Activated T-helper 17 cell treated with anti-CD3 and anti-CD28 coated beads, Interleukin-2, amount 50 U/mL, for 72 hours (primary cell): Measurements from ENCODE around the gene PNKD. TPM values are rescaled to one million over a fixed set of nuclear protein-coding genes. Genes with fewer than 3 reads are reported as not detected.

ENCODE experiments used
- ATAC-seq: fragments of 150-1000 bp; cut with Tn5 transposase; replicated peaks from 2 replicates; pipeline ENCODE4 v1.10.0; 2021; ENCODE audit warnings: mild to moderate bottlenecking, moderate library complexity
- H3K27ac Mint-ChIP-seq: one replicate; pipeline ENCODE4 v1.8.0; 2022; ENCODE audit warnings: mixed read lengths
- H3K27me3 Mint-ChIP-seq: one replicate; pipeline ENCODE4 v1.8.0; 2022; ENCODE audit warnings: mixed read lengths
- H3K36me3 Mint-ChIP-seq: one replicate; pipeline ENCODE4 v1.8.0; 2022; ENCODE audit warnings: low read depth, mild to moderate bottlenecking, mixed read lengths
- H3K4me1 Mint-ChIP-seq: one replicate; pipeline ENCODE4 v1.8.0; 2022; ENCODE audit warnings: mixed read lengths
- H3K4me3 Mint-ChIP-seq: one replicate; pipeline ENCODE4 v1.8.0; 2022; ENCODE audit warnings: mild to moderate bottlenecking, mixed read lengths
- H3K9me3 Mint-ChIP-seq: one replicate; pipeline ENCODE4 v1.8.0; 2022; ENCODE audit warnings: mixed read lengths
- total RNA-seq, 2 donors: library from RNA; stranded (reverse); gene quantifications; one replicate each; pipeline ENCODE4 v1.2.3, GENCODE V29; 2022

The PNKD gene
- total RNA-seq, 2 donors from 2014 or later, result 21.1 to 30.9 TPM

DNA sequence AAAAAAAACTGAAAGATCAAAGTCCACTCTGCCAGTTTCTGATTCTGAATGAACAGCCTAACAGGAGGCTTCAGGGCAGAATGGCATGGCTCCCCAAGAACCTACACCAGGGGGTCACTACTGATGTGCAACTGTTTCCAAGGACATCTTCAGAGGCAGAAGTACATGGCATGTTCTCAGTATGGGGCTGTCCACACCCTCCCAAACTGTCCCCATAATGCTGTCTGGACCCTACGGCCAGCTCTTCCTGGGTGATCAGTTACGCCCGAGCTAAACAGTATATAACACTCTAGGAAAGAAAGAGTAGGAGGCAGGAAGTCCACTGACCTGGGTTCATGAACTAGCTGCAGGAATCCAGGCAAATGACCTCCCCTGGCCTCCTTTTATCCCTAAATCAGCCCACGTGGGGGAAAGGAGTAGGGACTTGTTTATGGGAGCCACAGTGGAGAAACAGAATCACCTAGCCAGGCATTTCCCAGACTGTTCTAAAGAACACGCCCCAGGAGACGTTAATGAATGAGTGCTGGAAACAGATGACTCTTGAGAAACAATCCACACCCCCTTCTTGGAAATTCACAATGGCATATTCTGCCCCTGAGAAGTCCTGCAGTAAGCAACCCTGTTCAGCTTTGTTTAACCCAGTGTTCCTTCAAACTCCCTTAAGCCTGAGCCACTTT is 19.5 kb downstream of the PNKD start:
- Mint-ChIP-seq H3K36me3 (peaks cover 29% of the 10 kb centered on the region), H3K9me3 (no peaks in the 10 kb centered on the region), H3K4me1 (peaks cover 45% of the 10 kb centered on the region), H3K27ac (peak overlapping the region; percentile 92), H3K27me3 (no peaks in the 10 kb centered on the region), H3K4me3 (peak overlapping the region; percentile 87)
- no peak for ATAC-seq

- Mint-ChIP-seq H3K9me3 (no peaks in the 10 kb centered on the region), H3K4me1 (peaks cover 38% of the 10 kb centered on the region), H3K36me3 (peaks cover 22% of the 10 kb centered on the region), H3K27me3 (no peaks in the 10 kb centered on the region), H3K4me3 (peak overlapping the region; percentile 87), H3K27ac (peak overlapping the region; percentile 92)
- peak; percentile 10 for ATAC-seq
Measured at GRCh38 chr2:218290316-218291261, 20.3 kb downstream of the PNKD start.

DNA sequence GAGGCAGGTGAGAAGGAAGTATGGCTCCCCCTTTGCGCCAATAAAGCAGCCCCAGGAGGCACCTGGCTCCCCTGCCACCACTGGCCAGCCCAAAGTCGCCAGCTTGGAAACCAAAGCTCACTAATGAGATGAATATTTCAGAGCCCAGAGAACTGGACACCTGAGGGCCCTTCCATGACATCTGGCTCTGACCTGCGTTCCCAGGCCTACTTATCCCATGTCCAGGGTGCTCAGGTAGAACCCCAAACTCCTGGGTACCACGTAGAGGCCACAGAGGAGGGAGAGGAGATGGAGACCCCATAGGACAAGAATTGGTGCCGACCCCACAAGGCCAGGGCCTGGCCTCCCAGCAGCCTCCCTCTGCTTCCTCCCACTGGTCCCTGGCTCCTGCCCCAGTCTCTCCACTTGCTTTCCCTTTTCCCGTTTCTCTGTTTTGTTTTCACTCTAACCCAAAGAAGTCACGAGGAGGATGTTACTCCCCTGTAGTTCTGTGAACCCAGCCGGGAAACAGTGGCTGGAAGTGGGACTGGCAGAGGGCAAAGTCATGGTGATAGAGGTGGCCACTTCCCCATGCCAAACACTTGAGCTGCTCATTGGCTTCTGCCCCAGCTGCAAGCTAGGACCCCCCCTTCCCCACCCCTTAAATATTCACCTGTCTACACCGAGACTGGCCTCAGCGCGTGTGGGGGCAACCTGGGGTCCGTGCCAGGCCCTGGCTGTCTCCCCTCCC is 21.2 kb downstream of the PNKD start:
- peak overlapping the region; percentile 92 for H3K27ac Mint-ChIP-seq
- no peak for ATAC-seq
- no peaks in the 10 kb centered on the region for H3K9me3 Mint-ChIP-seq
- peak overlapping the region; percentile 87 for H3K4me3 Mint-ChIP-seq
- H3K36me3 Mint-ChIP-seq, result peaks cover 16% of the 10 kb centered on the region
- no peaks in the 10 kb centered on the region for H3K27me3 Mint-ChIP-seq
- peaks cover 29% of the 10 kb centered on the region for H3K4me1 Mint-ChIP-seq

GRCh38 chr2:218292048-218293014 is 22.0 kb downstream of the PNKD start, which contains the start of gene TMBIM1:
Gene TMBIM1, minus strand, starts transcription at chr2:218292503. Its CDS starts 10,362 bp downstream, at chr2:218282141.
- Mint-ChIP-seq H3K4me1 (peaks cover 23% of the 10 kb centered on the region), H3K27ac (peak within 1 kb of the TSS; percentile 92), H3K9me3 (no peaks in the 10 kb centered on the region), H3K27me3 (no peaks in the 10 kb centered on the region), H3K36me3 (peaks cover 8% of the 10 kb centered on the region), H3K4me3 (peak within 1 kb of the TSS; percentile 87)
- ATAC-seq, result peak; percentile 89

DNA sequence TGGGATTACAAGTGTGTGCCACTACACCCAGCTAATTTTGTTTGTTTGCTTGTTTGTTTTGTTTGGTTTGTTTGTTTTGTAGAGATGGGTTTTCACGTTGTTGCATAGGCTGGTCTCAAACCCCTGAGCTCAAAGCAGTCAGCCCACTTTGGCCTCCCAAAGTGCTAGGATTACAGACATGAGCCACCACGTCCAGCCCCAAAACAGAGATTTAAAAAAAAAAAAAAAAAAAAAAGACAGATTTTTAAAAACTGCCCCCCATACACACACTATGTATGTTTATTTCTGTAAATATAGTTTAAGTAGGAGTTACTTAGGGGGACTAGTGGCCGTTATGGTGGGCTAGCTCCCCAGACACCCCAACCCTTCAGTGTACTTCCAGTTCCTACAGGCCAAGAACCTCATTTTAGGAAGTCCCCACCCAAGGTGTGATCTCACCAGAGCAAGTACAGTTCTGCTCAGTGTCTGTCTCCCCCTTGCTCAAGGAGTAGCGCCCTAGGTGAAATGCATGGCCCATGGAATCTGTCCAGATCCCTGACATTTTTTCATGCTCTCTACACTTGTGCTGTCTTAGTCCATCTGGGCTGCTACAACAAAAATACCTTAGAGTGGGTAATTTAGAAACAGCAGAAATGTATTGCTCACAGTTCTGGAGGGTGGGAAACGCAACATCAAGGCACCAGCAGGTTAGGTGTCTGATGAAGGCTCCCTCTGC is 23.6 kb downstream of the PNKD start:
- peaks cover 4% of the 10 kb centered on the region for H3K36me3 Mint-ChIP-seq
- H3K27ac Mint-ChIP-seq, result no peak overlapping the region
- ATAC-seq, result no peak

GRCh38 chr2:218294430-218295022 is 24.2 kb downstream of the PNKD start:
- no peaks in the 10 kb centered on the region for H3K27me3 Mint-ChIP-seq

More for the DNA sequence above, 23.6 kb downstream of the PNKD start:
- Mint-ChIP-seq H3K4me3 (no peak overlapping the region), H3K9me3 (no peaks in the 10 kb centered on the region), H3K4me1 (peaks cover 19% of the 10 kb centered on the region), H3K27me3 (no peaks in the 10 kb centered on the region)

GRCh38 chr2:218295029-218295428 is 24.7 kb downstream of the PNKD start:
- H3K36me3 Mint-ChIP-seq, result no peaks in the 10 kb centered on the region
- H3K27me3 Mint-ChIP-seq, result no peaks in the 10 kb centered on the region
- H3K27ac Mint-ChIP-seq, result peak overlapping the region; percentile 71
- peak overlapping the region; percentile 16 for H3K4me3 Mint-ChIP-seq
- H3K4me1 Mint-ChIP-seq, result peaks cover 14% of the 10 kb centered on the region
- no peaks in the 10 kb centered on the region for H3K9me3 Mint-ChIP-seq
- ATAC-seq, result no peak

More at GRCh38 chr2:218294430-218295022, 24.2 kb downstream of the PNKD start:
- Mint-ChIP-seq H3K27ac (peak overlapping the region; percentile 71), H3K9me3 (no peaks in the 10 kb centered on the region), H3K36me3 (no peaks in the 10 kb centered on the region), H3K4me3 (peak overlapping the region; percentile 16), H3K4me1 (peaks cover 16% of the 10 kb centered on the region)
- no peak for ATAC-seq

DNA sequence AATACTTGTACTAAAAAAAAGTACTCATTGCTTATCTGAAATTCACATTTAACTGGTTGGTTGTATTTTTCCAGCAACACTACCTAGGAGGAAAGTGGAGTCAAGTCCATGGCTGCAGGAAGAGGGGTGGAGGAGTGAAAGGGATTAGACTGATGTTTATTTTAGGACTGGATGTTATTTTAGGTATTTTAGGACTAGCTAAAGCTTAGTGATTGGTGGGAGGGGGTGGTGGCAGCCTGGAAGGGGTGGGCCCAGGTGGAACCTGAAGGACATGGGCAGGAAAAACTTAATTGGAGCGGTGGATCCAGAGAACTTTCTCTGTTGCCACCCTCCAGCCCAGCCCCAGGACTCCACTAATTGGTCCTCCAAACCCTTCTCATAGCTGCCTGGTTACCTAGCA is 25.9 kb downstream of the PNKD start:
- Mint-ChIP-seq H3K36me3 (no peaks in the 10 kb centered on the region), H3K27ac (no peak overlapping the region), H3K27me3 (no peaks in the 10 kb centered on the region), H3K4me3 (no peak overlapping the region), H3K4me1 (peaks cover 5% of the 10 kb centered on the region), H3K9me3 (no peaks in the 10 kb centered on the region)
- ATAC-seq, result no peak

- H3K27me3 Mint-ChIP-seq, result no peaks in the 10 kb centered on the region
- no peak overlapping the region for H3K27ac Mint-ChIP-seq
- no peak overlapping the region for H3K4me3 Mint-ChIP-seq
- no peak for ATAC-seq
- no peaks in the 10 kb centered on the region for H3K36me3 Mint-ChIP-seq
- H3K4me1 Mint-ChIP-seq, result peaks cover 10% of the 10 kb centered on the region
- H3K9me3 Mint-ChIP-seq, result no peaks in the 10 kb centered on the region
Measured at GRCh38 chr2:218296847-218297246, 26.5 kb downstream of the PNKD start.

DNA sequence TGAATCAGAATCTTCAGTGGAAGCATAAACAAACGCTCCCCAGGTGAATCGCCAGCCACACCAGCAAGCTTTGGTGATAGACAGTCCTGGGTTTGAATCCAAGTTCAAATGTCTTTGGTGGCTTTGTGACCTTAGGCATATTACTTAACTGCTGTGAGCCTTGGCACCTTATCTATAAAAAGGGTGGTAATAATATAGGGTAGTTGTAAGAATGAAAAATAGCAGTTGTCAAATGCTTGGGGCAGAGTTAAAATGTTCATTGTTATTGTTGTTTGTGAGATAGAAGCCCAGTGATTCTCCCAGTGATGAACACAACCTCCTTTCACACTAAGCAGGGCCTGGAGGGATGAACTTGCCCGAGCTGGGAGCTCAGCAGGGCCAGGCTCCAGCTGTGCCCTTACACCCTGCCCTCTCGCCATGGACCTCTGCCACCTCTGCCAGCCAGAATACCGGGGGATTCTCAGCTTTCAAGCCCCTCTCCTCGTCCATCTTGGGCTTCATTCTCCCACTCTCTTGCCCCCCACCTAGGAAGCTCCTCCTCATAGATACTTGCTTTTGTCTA is 28.1 kb downstream of the PNKD start:
- H3K4me1 Mint-ChIP-seq, result peaks cover 10% of the 10 kb centered on the region
- no peaks in the 10 kb centered on the region for H3K27me3 Mint-ChIP-seq
- H3K36me3 Mint-ChIP-seq, result no peaks in the 10 kb centered on the region
- ATAC-seq, result no peak
- H3K9me3 Mint-ChIP-seq, result no peaks in the 10 kb centered on the region
- no peak overlapping the region for H3K4me3 Mint-ChIP-seq
- no peak overlapping the region for H3K27ac Mint-ChIP-seq

GRCh38 chr2:218300141-218300540 is 29.8 kb downstream of the PNKD start:
- Mint-ChIP-seq H3K27ac (no peak overlapping the region), H3K4me3 (no peak overlapping the region), H3K4me1 (peaks cover 6% of the 10 kb centered on the region), H3K36me3 (no peaks in the 10 kb centered on the region), H3K27me3 (no peaks in the 10 kb centered on the region), H3K9me3 (no peaks in the 10 kb centered on the region)
- ATAC-seq, result no peak

- Mint-ChIP-seq H3K4me3 (no peak overlapping the region), H3K4me1 (peaks cover 6% of the 10 kb centered on the region), H3K36me3 (no peaks in the 10 kb centered on the region), H3K27ac (peak overlapping the region; percentile 73), H3K27me3 (no peaks in the 10 kb centered on the region), H3K9me3 (no peaks in the 10 kb centered on the region)
- peak; percentile 92 for ATAC-seq
Measured at GRCh38 chr2:218301176-218301819, 31.0 kb downstream of the PNKD start.
